KMS-11 (cell line): ENCODE results near the gene CDK6.

Experiments
- H2AFZ ChIP-seq: fragments of 200-600 bp; sonication (generic); 2 replicates; pipeline ENCODE4 v1.6.1; 2016; ENCODE audit warnings: antibody characterized with exemption, mixed run types, low read depth
- H3K27ac ChIP-seq: fragments of 200-600 bp; sonication (generic); 2 replicates; pipeline ENCODE4 v1.6.1; 2016; ENCODE audit warnings: mild to moderate bottlenecking, mixed run types
- H3K27me3 ChIP-seq: fragments of 200-600 bp; sonication (generic); 2 replicates; pipeline ENCODE4 v1.6.1; 2017; ENCODE audit warnings: mild to moderate bottlenecking, low read depth, mixed run types, moderate library complexity; ENCODE audit not compliant: insufficient read depth
- H3K36me3 ChIP-seq: fragments of 200-600 bp; sonication (generic); 2 replicates; pipeline ENCODE4 v1.6.1; 2017; ENCODE audit warnings: mild to moderate bottlenecking, mixed run types; ENCODE audit not compliant: insufficient read depth
- H3K4me1 ChIP-seq: fragments of 200-600 bp; sonication (generic); 2 replicates; pipeline ENCODE4 v1.6.1; 2016; ENCODE audit warnings: mild to moderate bottlenecking, low read depth, mixed run types; ENCODE audit not compliant: poor library complexity, severe bottlenecking
- H3K4me2 ChIP-seq: fragments of 200-600 bp; sonication (generic); 2 replicates; pipeline ENCODE4 v1.7.0; 2016; ENCODE audit warnings: mild to moderate bottlenecking, mixed run types
- H3K4me3 ChIP-seq: fragments of 200-600 bp; sonication (generic); IDR thresholded peaks from 2 replicates; pipeline ENCODE4 v1.6.1; 2017; ENCODE audit warnings: low read depth, low read length, mixed read lengths; ENCODE audit not compliant: insufficient read depth
- H3K79me2 ChIP-seq: fragments of 200-600 bp; sonication (generic); 2 replicates; pipeline ENCODE4 v1.6.1; 2016; ENCODE audit warnings: low read depth, mixed run types; ENCODE audit not compliant: insufficient read depth
- H3K9ac ChIP-seq: fragments of 200-600 bp; sonication (generic); 2 replicates; pipeline ENCODE4 v1.6.1; 2016; ENCODE audit warnings: mild to moderate bottlenecking, mixed run types
- H4K20me1 ChIP-seq: fragments of 200-600 bp; sonication (generic); 2 replicates; pipeline ENCODE4 v1.6.1; 2016; ENCODE audit warnings: mild to moderate bottlenecking, mixed run types; ENCODE audit not compliant: insufficient read depth
- TF ChIP-seq, protein P1 (sequence below): fragments of 200-600 bp; sonication (generic); conservative IDR thresholded peaks from 2 replicates; pipeline ENCODE4 v1.6.1; 2017; ENCODE audit warnings: low read depth, mild to moderate bottlenecking, antibody characterized with exemption, low read length, moderate library complexity, mixed read lengths

CDK6 gene

DNA sequence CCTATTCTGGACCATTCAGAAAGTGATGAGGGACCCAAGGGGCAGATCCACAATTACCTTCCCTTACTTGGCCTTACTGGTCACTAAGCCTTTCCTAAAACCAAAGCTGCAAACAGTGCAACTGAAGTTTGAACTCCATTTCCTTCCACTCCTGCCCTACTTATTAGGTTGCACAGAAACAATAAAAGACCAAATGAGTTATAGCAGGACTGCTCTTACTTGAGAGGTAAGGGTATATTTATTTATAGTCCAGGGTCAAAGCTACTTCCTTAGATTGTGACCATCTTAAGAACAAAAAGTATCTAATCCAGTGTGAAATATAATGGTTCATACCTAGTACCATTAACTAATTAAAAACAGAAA lies 27.0 kb downstream of the CDK6 start:
- Histone ChIP-seq H3K4me3 (no peak overlapping the region), H3K79me2 (peaks cover 88% of the 10 kb centered on the region), H4K20me1 (no peaks in the 10 kb centered on the region), H3K27me3 (no peaks in the 10 kb centered on the region), H3K9ac (peak overlapping the region; percentile 70), H3K36me3 (no peaks in the 10 kb centered on the region; the same call in 1 of the 2 replicates), H3K4me1 (peaks cover 100% of the 10 kb centered on the region), H2AFZ (no peak overlapping the region), H3K4me2 (peak overlapping the region; percentile 85), H3K27ac (peak overlapping the region; percentile 98)
- TF ChIP-seq, protein P1, sequence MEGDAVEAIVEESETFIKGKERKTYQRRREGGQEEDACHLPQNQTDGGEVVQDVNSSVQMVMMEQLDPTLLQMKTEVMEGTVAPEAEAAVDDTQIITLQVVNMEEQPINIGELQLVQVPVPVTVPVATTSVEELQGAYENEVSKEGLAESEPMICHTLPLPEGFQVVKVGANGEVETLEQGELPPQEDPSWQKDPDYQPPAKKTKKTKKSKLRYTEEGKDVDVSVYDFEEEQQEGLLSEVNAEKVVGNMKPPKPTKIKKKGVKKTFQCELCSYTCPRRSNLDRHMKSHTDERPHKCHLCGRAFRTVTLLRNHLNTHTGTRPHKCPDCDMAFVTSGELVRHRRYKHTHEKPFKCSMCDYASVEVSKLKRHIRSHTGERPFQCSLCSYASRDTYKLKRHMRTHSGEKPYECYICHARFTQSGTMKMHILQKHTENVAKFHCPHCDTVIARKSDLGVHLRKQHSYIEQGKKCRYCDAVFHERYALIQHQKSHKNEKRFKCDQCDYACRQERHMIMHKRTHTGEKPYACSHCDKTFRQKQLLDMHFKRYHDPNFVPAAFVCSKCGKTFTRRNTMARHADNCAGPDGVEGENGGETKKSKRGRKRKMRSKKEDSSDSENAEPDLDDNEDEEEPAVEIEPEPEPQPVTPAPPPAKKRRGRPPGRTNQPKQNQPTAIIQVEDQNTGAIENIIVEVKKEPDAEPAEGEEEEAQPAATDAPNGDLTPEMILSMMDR: no peak

DNA sequence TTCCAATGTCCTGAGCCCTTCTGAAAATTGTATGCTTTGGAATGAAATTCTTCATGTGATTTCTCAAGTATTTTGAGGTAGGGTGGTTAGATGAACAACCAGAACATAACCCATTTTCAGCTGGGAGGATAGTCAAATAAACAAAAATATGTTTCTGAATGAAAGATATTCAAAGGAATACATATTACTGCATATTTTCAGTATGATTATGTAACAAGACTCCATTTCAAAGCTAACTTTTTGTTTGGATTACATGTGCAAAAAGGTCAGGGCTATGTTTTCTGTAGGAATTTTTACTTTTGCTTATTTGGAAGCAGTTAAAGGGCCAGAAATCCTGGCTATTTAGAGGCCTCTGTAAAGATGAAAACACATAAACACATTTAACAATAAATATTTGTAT lies 27.7 kb downstream of the CDK6 start:
- Histone ChIP-seq H3K27ac (peak overlapping the region; percentile 98), H3K4me3 (no peak overlapping the region), H3K4me2 (peak overlapping the region; percentile 85), H3K79me2 (peaks cover 91% of the 10 kb centered on the region), H3K9ac (peak overlapping the region; percentile 70; the same call in 1 of the 2 replicates), H4K20me1 (no peaks in the 10 kb centered on the region), H2AFZ (no peak overlapping the region), H3K4me1 (peaks cover 100% of the 10 kb centered on the region), H3K36me3 (no peaks in the 10 kb centered on the region; the same call in 1 of the 2 replicates), H3K27me3 (no peaks in the 10 kb centered on the region)
- TF ChIP-seq, protein P1: no peak

GRCh38 chr7:92808006-92808405 lies 28.4 kb downstream of the CDK6 start:
- H3K27ac ChIP-seq: peak overlapping the region; percentile 98
- H4K20me1 ChIP-seq: no peaks in the 10 kb centered on the region
- no peaks in the 10 kb centered on the region for H3K27me3 ChIP-seq
- no peak overlapping the region for H3K4me3 ChIP-seq
- H3K4me1 ChIP-seq: peaks cover 100% of the 10 kb centered on the region
- H3K9ac ChIP-seq: peak overlapping the region; percentile 70; the same call in 1 of the 2 replicates
- H2AFZ ChIP-seq: no peak overlapping the region
- TF ChIP-seq, protein P1: no peak
- H3K79me2 ChIP-seq: peaks cover 96% of the 10 kb centered on the region
- peak overlapping the region; percentile 85 for H3K4me2 ChIP-seq
- no peaks in the 10 kb centered on the region; the same call in 1 of the 2 replicates for H3K36me3 ChIP-seq

DNA sequence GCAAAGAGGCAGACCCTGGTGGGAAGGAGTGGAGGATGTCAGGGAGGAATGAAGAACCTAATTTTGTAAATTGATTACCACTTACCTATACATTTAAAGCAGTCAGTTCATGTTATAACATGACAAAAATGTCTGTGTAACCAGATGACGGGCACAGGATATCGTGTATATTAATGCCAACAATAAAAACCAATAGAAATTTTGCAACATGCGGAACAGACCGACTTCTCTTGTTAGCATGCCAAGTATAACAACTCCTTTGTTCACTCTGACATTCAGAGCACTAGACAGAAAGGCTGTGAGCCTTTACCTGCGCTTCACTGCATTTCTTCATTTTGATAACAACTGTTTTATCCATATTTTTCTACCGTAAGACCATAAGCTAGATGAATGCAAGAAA lies 29.9 kb downstream of the CDK6 start:
- H3K36me3 ChIP-seq: no peaks in the 10 kb centered on the region; the same call in 1 of the 2 replicates
- TF ChIP-seq, protein P1: no peak
- no peak overlapping the region; the same call in 1 of the 2 replicates for H3K27ac ChIP-seq
- H3K4me1 ChIP-seq: peaks cover 99% of the 10 kb centered on the region
- no peak overlapping the region for H3K4me3 ChIP-seq
- H3K27me3 ChIP-seq: no peaks in the 10 kb centered on the region
- H3K4me2 ChIP-seq: peak overlapping the region; percentile 85; the same call in 1 of the 2 replicates
- H3K79me2 ChIP-seq: peaks cover 96% of the 10 kb centered on the region
- H4K20me1 ChIP-seq: no peaks in the 10 kb centered on the region
- no peak overlapping the region for H3K9ac ChIP-seq
- H2AFZ ChIP-seq: no peak overlapping the region
